Stimulated activated CD8-positive, alpha-beta memory T cell treated with anti-CD3 and anti-CD28 coated beads, Interleukin-4, amount 100 ng/mL, for 1 hour (primary cell): Measurements from ENCODE around the gene ITPA.

Source experiments
- DNase-seq, 2 donors: peaks; one replicate each; pipeline ENCODE4 v3.0.0-alpha.2; 2020; ENCODE audit warnings: low read depth in 2 of 2, low spot score in 1 of 2

Gene ITPA

GRCh38 chr20:3209257-3209945 lies at the start of gene ITPA:
Gene ITPA (plus strand): TSS chr20:3209498. CDS start chr20:3209552, 54 bp downstream.
- peak in 1 of 2 donors; percentile 16 for DNase-seq

GRCh38 chr20:3160418-3160817 lies 48.9 kb upstream of the ITPA start:
- no peak for DNase-seq

- no peak for DNase-seq
Observed at GRCh38 chr20:3161316-3162079, 47.8 kb upstream of the ITPA start.

GRCh38 chr20:3162080-3162611 lies 47.2 kb upstream of the ITPA start:
- no peak for DNase-seq

- no peak for DNase-seq
Observed at GRCh38 chr20:3163099-3164042, 45.9 kb upstream of the ITPA start.

GRCh38 chr20:3164043-3164762 lies 45.1 kb upstream of the ITPA start:
- no peak for DNase-seq

GRCh38 chr20:3164763-3165410 lies 44.4 kb upstream of the ITPA start:
- no peak for DNase-seq

GRCh38 chr20:3165473-3166337 lies 43.6 kb upstream of the ITPA start:
- no peak for DNase-seq

- DNase-seq = no peak
Observed at GRCh38 chr20:3166338-3166912, 42.9 kb upstream of the ITPA start.

GRCh38 chr20:3166913-3167342 lies 42.4 kb upstream of the ITPA start:
- DNase-seq = no peak

- DNase-seq = no peak
Observed at GRCh38 chr20:3167738-3168078, 41.6 kb upstream of the ITPA start.

GRCh38 chr20:3168079-3168828 lies 41.0 kb upstream of the ITPA start:
- DNase-seq = no peak

- no peak for DNase-seq
Observed at GRCh38 chr20:3168829-3169590, 40.3 kb upstream of the ITPA start.

GRCh38 chr20:3171391-3172125 lies 37.7 kb upstream of the ITPA start:
- no peak for DNase-seq

GRCh38 chr20:3172126-3172932 lies 37.0 kb upstream of the ITPA start:
- no peak for DNase-seq
